Esophagus muscularis mucosa (tissue), 4 donors: ENCODE measurements around the gene TEX38. TPM values are rescaled to one million over a fixed set of nuclear protein-coding genes. Genes with fewer than 3 reads are reported as not detected.
"Not testable (repeated sequence)": the region's sequence is repeated elsewhere in the genome, so short reads cannot be mapped to it uniquely, and the experiment has no call there.

Source experiments
- DNase-seq: peaks from one replicate; pipeline ENCODE4 v3.0.0-alpha.2; 2017; ENCODE audit errors: extremely low spot score
- H3K27ac ChIP-seq, 4 donors: fragments of 200-600 bp; sonication (generic); replicated peaks in 1 of 4; 1 replicate in 3 of 4; 2 replicates in 1 of 4; pipeline ENCODE4 v1.5.1; 2016 to 2019; ENCODE audit warnings: mild to moderate bottlenecking in 1 of 4
- H3K27me3 ChIP-seq, 4 donors: fragments of 200-600 bp; sonication (generic); one replicate each; pipeline versions ENCODE4 v1.5.1 to v1.6.0; 2016 to 2019
- H3K36me3 ChIP-seq, 4 donors: fragments of 200-600 bp; sonication (generic); one replicate each; pipeline ENCODE4 v1.5.1; 2016 to 2019
- H3K4me1 ChIP-seq, 4 donors: fragments of 200-600 bp; sonication (generic); one replicate each; pipeline ENCODE4 v1.5.1; 2016 to 2019
- H3K4me3 ChIP-seq, 4 donors: fragments of 200-600 bp; sonication (generic); 1 replicate in 2 of 4; 2 replicates in 2 of 4; pipeline ENCODE4 v1.5.1; 2016 to 2019; ENCODE audit warnings: mild to moderate bottlenecking in 4 of 4, moderate library complexity in 1 of 4
- H3K9me3 ChIP-seq, 4 donors: fragments of 200-600 bp; sonication (generic); 1 replicate in 3 of 4; 2 replicates in 1 of 4; pipeline ENCODE4 v1.5.1; 2016 to 2019
- CTCF ChIP-seq, 3 experiments: fragments of 200-600 bp in 2 of 3; fragments of 450-650 bp in 1 of 3; sonication (generic) in 2 of 3; IDR thresholded peaks; one replicate each; pipeline ENCODE4 v1.5.1; 2017 to 2019; ENCODE audit warnings: antibody characterized with exemption in 3 of 3, mild to moderate bottlenecking in 2 of 3, moderate library complexity in 1 of 3
- EP300 ChIP-seq: sonication (generic); formaldehyde crosslinking; IDR thresholded peaks from one replicate; pipeline ENCODE4 v1.6.1; 2017; ENCODE audit warnings: antibody characterized with exemption
- POLR2A ChIP-seq: fragments of 450-650 bp; IDR thresholded peaks from one replicate; pipeline ENCODE4 v1.6.1; 2017; ENCODE audit warnings: antibody characterized with exemption, moderate library complexity, mild to moderate bottlenecking, low read depth
- POLR2AphosphoS5 ChIP-seq, 2 donors: sonication (generic); formaldehyde crosslinking; IDR thresholded peaks; one replicate each; pipeline ENCODE4 v1.6.1; 2017; ENCODE audit warnings: antibody characterized with exemption in 2 of 2
- WGBS: methylation state at CpG from one replicate; pipeline ENCODE4 v1.1.5; 2018; 5-methylcytosine and 5-hydroxymethylcytosine counted together
- intact Hi-C: fragments of 100-400 bp; cut with DNase I; formaldehyde crosslinking; loops from one replicate; pipeline ENCODE4 v1.15.1; 2023
- total RNA-seq, 4 donors: library from RNA; depleted of rRNA; stranded (reverse); fragments of >200 nt; gene quantifications; one replicate each; pipeline versions ENCODE4 v1.1.0 to v1.2.1, GENCODE V29; 2016

The TEX38 gene
- total RNA-seq, 4 donors from 2014 or later, result not detected

- Histone ChIP-seq H3K27me3 (no peaks in the 10 kb centered on the region), H3K9me3 (no peaks in the 10 kb centered on the region), H3K4me1 (peaks cover 10 to 35% (median 31%) of the 10 kb centered on the region in 4 donors), H3K4me3 (no peak overlapping the region), H3K36me3 (peaks cover 36 to 70% (median 61%) of the 10 kb centered on the region in 4 donors), H3K27ac (no peak overlapping the region)
- DNase-seq, result no peak
- TF ChIP-seq EP300, result no peak
- no peak for TF ChIP-seq CTCF (IDR thresholded peaks at IDR 0.05)
- no peak for TF ChIP-seq POLR2AphosphoS5 (IDR thresholded peaks at IDR 0.05)
- TF ChIP-seq POLR2A, result no peak
- WGBS, result 56% methylated on average over 6 of the region's 6 CpGs
- intact Hi-C loops, result no loop called here
Measured at GRCh38 chr1:46691997-46692790, 20.5 kb downstream of the TEX38 start.

GRCh38 chr1:46692811-46693770 lies 21.4 kb downstream of the TEX38 start:
- DNase-seq, result no peak
- intact Hi-C loops, result no loop called here
- Histone ChIP-seq H3K36me3 (peaks cover 36 to 74% (median 57%) of the 10 kb centered on the region in 4 donors), H3K4me3 (no peak overlapping the region), H3K9me3 (no peaks in the 10 kb centered on the region), H3K27me3 (no peaks in the 10 kb centered on the region), H3K4me1 (peaks cover 3 to 26% (median 22%) of the 10 kb centered on the region in 4 donors), H3K27ac (no peak overlapping the region)
- 17% methylated on average over 3 of the region's 3 CpGs for WGBS
- TF ChIP-seq EP300 (no peak), POLR2A (no peak), CTCF (IDR thresholded peaks at IDR 0.05) (no peak), POLR2AphosphoS5 (IDR thresholded peaks at IDR 0.05) (no peak)

- H3K9me3 ChIP-seq, DNase-seq, H3K27ac ChIP-seq, intact Hi-C loops, H3K27me3 ChIP-seq, H3K4me3 ChIP-seq: not testable (repeated sequence)
- H3K36me3 ChIP-seq, result peaks cover 26 to 74% (median 49%) of the 10 kb centered on the region in 4 donors
- WGBS, result 95% methylated on average over 4 of the region's 4 CpGs
- H3K4me1 ChIP-seq, result peaks cover 3 to 23% (median 17%) of the 10 kb centered on the region in 4 donors
Measured at GRCh38 chr1:46694676-46695075, 23.0 kb downstream of the TEX38 start.

GRCh38 chr1:46697053-46697452 lies 25.4 kb downstream of the TEX38 start:
- Histone ChIP-seq H3K4me1 (peaks cover 3 to 22% (median 14%) of the 10 kb centered on the region in 4 donors), H3K27me3 (no peaks in the 10 kb centered on the region), H3K4me3 (no peak overlapping the region), H3K9me3 (no peaks in the 10 kb centered on the region), H3K36me3 (peaks cover 7 to 69% (median 33%) of the 10 kb centered on the region in 4 donors), H3K27ac (no peak overlapping the region)
- 95% methylated on average over 2 of the region's 2 CpGs for WGBS
- no peak for TF ChIP-seq POLR2AphosphoS5 (IDR thresholded peaks at IDR 0.05)
- no peak for TF ChIP-seq POLR2A
- TF ChIP-seq EP300, result no peak
- no peak for TF ChIP-seq CTCF (IDR thresholded peaks at IDR 0.05)
- intact Hi-C loops, result no loop called here
- no peak for DNase-seq

GRCh38 chr1:46699666-46700065 lies 28.0 kb downstream of the TEX38 start:
- peaks cover 7 to 91% (median 50%) of the 10 kb centered on the region in 4 donors for H3K36me3 ChIP-seq
- no peak for DNase-seq
- H3K9me3 ChIP-seq, result no peaks in the 10 kb centered on the region
- no peak overlapping the region for H3K27ac ChIP-seq
- H3K27me3 ChIP-seq, result no peaks in the 10 kb centered on the region
- H3K4me3 ChIP-seq, result no peak overlapping the region
- WGBS, result 59% methylated on average over 3 of the region's 3 CpGs
- peaks cover 0 to 9% (median 4%) of the 10 kb centered on the region in 4 donors for H3K4me1 ChIP-seq
- intact Hi-C loops, result no loop called here
- TF ChIP-seq POLR2A, result no peak
